Mucosa of gallbladder (tissue), 1 donor: ENCODE data around the gene KCNMA1. TPM values are rescaled to one million over a fixed set of nuclear protein-coding genes. Genes with fewer than 3 reads are reported as not detected.
A peak's percentile ranks its signal among the peaks of the same experiment; 100 is the strongest.

ENCODE experiments used
- DNase-seq: peaks from one replicate; pipeline ENCODE4 v3.0.0-alpha.2; 2020; ENCODE audit warnings: low spot score
- total RNA-seq: library from RNA; stranded (reverse); gene quantifications from one replicate; pipeline ENCODE4 v1.2.1, GENCODE V29; 2021
- donor health status: DM: no; HTN: no; CAD: no.

Gene KCNMA1
- total RNA-seq, 1 donor from 2014 or later: 101 TPM

GRCh38 chr10:76945166-76945565 lies 692.4 kb downstream of the KCNMA1 start:
- DNase-seq: no peak

GRCh38 chr10:76944640-76945039 lies 693.0 kb downstream of the KCNMA1 start:
- no peak for DNase-seq

DNA sequence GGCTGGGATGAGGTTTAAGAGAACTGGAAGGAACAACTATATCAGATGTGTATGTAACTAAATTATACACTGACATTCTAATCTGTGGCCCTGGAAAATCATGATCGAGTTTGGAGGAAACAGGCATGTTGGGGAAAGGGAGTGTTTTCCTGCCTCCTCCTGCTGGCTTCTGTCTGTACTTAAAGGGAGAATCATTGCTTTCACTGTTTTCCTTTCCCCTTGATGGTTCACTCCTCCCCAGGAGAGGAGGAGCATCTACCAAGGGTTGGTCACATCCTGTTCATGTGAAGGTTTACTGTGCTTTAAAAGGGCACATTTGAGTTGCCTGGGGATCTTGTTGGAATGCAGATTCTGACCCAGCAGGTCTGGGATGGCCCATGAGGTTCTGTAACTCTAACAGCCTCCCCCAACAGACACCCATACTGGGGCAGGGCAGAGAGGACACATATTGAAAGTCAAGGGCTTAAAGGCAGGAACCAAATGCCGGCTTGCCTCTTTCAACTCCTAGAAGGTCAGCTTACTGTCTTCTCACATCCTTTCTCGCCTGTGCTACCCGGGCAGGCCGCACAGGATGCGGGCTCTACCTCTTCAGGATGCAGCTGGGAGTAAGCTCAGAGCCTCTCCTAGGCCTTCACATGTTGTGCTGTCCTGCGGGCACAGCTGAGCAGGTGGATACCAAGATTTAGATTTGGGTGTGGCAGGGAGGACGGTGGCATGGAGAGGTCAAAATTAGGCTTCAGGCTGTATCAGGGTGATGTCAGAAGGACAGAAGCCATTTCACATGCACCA lies 694.8 kb downstream of the KCNMA1 start:
- no peak for DNase-seq

- DNase-seq: no peak
Measured at GRCh38 chr10:76939933-76940468, 697.6 kb downstream of the KCNMA1 start.

GRCh38 chr10:76937181-76937600 lies 700.4 kb downstream of the KCNMA1 start:
- no peak for DNase-seq

- no peak for DNase-seq
Measured at GRCh38 chr10:76935941-76936613, 701.5 kb downstream of the KCNMA1 start.

- DNase-seq: no peak
Measured at GRCh38 chr10:76928565-76928964, 709.0 kb downstream of the KCNMA1 start.

GRCh38 chr10:76925636-76926405 lies 711.8 kb downstream of the KCNMA1 start:
- DNase-seq: no peak

- no peak for DNase-seq
Measured at GRCh38 chr10:76922666-76923065, 714.9 kb downstream of the KCNMA1 start.

DNA sequence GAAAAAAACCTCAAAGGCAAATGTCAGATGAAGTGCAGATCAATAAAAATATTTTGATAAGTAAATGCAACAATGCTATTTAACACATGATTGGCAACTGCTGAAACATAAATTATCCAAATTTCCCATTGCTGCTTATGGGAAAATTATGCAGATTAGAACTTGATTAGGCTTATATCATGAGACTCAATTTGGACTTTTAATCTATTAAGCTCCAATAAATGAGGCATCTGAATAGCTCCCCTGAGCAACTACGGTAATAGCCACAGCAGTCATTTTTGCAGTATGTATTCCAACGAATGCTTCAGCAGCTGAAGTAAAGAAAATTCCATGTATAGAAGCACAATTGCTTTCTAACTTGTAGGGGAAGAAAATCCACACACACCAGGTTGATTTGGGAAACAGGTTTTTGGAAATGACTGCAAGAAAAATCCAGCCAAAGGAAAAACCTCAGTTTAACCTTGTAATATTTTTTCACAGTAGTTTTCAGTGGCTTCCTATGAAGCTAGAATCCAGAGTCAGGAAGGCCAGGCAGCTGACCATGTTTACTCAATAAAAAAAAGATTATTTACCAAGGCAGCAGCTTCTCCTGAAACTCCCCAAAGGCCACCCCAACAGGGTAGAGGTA lies 716.1 kb downstream of the KCNMA1 start:
- DNase-seq: no peak

GRCh38 chr10:76920581-76920980 lies 717.0 kb downstream of the KCNMA1 start:
- DNase-seq: no peak

GRCh38 chr10:76918106-76918505 lies 719.5 kb downstream of the KCNMA1 start:
- no peak for DNase-seq

GRCh38 chr10:76917071-76917470 lies 720.5 kb downstream of the KCNMA1 start:
- DNase-seq: no peak

GRCh38 chr10:76916536-76916935 lies 721.1 kb downstream of the KCNMA1 start:
- DNase-seq: no peak

DNA sequence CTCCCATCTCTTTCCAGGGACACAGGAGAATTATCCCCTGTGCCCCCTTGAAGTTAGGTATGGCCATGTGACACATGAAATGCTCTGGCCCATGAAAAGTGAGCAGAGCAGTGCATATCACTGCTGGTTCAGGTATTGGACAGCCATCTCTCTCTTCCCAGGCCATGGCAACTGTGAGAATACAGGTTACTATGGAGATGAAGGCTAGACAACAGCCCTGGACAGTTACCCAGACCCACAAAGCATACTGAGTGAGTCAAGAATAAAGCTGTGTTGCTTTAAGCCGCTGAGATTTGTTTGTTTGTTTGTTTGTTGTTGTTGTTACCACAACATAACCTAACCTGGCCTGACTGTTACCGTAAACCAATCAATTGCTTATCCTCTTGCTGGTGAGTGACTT lies 722.3 kb downstream of the KCNMA1 start:
- no peak for DNase-seq

DNA sequence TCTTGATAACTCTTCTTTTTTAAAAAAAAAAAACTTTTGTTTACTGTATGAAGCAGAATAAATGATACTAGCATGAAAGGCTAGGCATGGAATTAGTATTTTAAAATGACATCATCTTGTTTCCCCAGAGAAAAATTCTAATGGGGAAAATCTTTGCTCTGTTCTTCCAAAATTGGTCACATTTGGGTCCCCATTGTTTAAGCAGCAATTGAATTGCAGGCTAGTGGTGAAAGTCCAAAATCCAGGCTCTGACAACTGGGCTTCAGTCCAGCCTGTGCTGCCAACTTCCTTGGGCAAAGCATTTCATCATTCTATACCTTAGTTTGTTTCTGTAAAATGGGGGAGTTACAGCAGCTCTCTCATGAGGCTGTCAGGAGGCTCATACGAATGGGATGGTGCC lies 726.4 kb downstream of the KCNMA1 start:
- DNase-seq: peak; percentile 42

DNA sequence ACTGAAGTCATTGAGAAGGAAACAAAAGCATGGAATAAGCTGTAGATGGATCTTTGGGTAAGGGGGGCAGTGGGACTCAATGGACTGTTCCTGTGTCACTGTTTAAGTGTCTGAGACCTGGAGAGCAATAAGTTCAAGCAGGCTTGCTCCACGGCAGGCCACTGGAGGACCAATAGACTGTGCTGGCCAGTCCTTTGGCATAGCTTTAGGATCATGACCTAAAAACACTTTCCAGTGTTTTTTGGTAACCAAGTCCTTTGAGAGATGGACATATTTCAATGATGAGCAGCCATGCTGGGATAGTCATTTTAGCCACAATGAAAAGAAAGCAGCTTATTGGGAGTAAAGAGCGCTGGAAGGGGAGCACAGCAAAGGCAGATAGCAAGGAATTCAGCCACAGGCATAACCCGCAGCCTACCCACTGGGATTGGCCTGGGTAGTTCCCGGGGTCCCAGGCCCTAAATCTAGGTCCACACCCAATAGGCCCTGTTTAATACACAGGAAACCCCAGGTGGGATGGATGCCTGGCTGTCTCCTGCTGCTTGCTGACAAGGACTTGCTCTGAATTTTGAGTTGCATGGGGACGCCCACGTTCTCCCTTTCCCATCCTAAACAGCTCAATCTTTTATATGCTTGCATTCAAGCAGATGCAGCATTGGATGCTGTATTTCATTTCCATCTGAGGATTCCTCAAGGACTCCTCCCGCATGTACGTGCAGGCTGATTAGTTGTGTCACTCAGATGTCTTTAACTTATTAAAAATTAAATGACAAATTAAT lies 727.2 kb downstream of the KCNMA1 start:
- no peak for DNase-seq

DNA sequence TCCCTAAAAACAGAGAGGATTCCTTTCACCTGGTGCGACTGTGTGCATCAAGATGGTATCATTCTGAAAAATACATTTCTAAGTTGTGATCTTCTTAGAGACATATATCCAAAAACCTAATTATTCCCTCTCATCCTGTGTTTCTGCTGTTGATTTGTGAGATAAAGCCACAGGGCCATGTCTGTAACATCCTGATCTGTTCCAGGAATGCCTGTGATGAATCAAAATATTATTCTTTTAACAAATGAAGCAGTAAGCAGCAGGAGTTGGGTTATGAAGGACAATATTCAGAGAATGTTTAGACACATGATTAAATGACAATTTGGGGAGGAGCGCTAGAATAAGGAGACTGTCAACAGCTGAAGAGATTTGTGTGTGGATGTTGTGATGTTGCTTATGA lies 731.4 kb downstream of the KCNMA1 start:
- DNase-seq: no peak

DNA sequence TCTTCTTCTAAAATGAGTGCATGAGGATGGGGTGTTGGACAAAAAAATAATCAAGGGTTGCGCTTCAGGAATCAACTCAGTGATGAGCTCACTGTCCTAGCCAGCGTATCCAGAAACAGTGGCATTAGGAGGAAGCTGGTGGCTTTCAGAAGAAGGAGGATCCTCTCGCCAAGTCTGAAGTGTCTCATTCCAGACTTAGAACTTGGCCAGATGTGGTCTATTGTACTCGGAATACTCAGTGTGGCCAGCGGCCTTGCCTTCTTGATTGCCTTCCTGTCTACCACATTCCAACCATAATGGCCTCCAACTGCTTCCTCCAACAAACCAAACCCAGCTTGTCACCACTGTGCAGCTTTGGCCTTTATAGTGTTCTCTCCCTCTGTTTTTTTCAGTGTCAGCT lies 732.4 kb downstream of the KCNMA1 start:
- no peak for DNase-seq

GRCh38 chr10:76903387-76903945 lies 734.1 kb downstream of the KCNMA1 start:
- no peak for DNase-seq

DNA sequence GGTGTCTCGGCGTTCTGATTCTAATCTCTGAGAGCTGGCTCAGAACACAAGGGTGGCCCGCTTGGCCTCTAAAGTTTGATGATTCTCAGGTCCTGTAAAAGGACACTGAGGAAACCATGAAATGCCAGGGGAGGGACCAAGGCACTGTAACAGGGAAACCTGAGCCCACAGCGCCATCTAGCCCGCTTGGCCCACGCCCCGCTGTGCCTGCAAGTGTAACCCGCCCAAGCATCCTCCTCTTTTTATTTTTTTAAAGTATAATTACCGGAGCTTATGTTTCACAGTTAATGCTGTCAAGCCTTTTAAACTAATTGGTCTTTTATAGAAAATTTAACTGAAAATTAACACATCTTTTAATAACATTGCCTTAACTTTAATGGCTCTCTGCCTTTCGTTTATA lies 734.7 kb downstream of the KCNMA1 start:
- no peak for DNase-seq
